Colonic mucosa (tissue), 4 donors: Measurements from ENCODE around the gene GFRA1. TPM values are rescaled to one million over a fixed set of nuclear protein-coding genes. Genes with fewer than 3 reads are reported as not detected.

Experiments
- DNase-seq: peaks from one replicate; pipeline ENCODE4 v3.0.0-alpha.2; 2020
- H3K27ac ChIP-seq: fragments of 200-600 bp; one replicate; pipeline ENCODE4 v1.8.0; 2021
- H3K27me3 ChIP-seq: fragments of 200-600 bp; one replicate; pipeline ENCODE4 v1.8.0; 2021
- H3K36me3 ChIP-seq: fragments of 200-600 bp; one replicate; pipeline ENCODE4 v1.8.0; 2021
- H3K4me1 ChIP-seq: fragments of 200-600 bp; one replicate; pipeline ENCODE4 v1.8.0; 2021; ENCODE audit warnings: mild to moderate bottlenecking
- H3K4me3 ChIP-seq: fragments of 200-600 bp; one replicate; pipeline ENCODE4 v1.8.0; 2021
- H3K9ac ChIP-seq, 2 donors: one replicate each; pipeline ENCODE4 v1.7.0; 2013; ENCODE audit warnings: control low read depth in 2 of 2, low read depth in 2 of 2, low read length in 2 of 2
- H3K9me3 ChIP-seq: fragments of 200-600 bp; one replicate; pipeline ENCODE4 v1.8.0; 2021
- intact Hi-C: fragments of 100-400 bp; cut with DNase I; formaldehyde crosslinking; loops from one replicate; pipeline ENCODE4 v1.14.1; 2022
- total RNA-seq, 2 donors: library from RNA; stranded (reverse); fragmentation: NEBNext Ultra II Directional in 1 of 2; extraction: Animal tissue kit (Norgen Biotek cat#: 25700) in 1 of 2; gene quantifications; one replicate each; pipeline ENCODE4 v1.2.1, GENCODE V29; 2021
- TF ChIP-seq, protein P1 (sequence below): fragments of 200-600 bp; IDR thresholded peaks from one replicate; pipeline ENCODE4 v1.8.0; 2022; ENCODE audit warnings: antibody characterized with exemption, mild to moderate bottlenecking
- donor health status: healthy.
- donor health status: DM: no; HTN: no; CAD: no.
- donor health status: DM: no; HTN: no; CAD: no.

Gene GFRA1
- total RNA-seq, 2 donors from 2014 or later, result 1.0 to 4.9 TPM

GRCh38 chr10:116141855-116142254 lies 131.2 kb downstream of the GFRA1 start:
- TF ChIP-seq, protein P1, sequence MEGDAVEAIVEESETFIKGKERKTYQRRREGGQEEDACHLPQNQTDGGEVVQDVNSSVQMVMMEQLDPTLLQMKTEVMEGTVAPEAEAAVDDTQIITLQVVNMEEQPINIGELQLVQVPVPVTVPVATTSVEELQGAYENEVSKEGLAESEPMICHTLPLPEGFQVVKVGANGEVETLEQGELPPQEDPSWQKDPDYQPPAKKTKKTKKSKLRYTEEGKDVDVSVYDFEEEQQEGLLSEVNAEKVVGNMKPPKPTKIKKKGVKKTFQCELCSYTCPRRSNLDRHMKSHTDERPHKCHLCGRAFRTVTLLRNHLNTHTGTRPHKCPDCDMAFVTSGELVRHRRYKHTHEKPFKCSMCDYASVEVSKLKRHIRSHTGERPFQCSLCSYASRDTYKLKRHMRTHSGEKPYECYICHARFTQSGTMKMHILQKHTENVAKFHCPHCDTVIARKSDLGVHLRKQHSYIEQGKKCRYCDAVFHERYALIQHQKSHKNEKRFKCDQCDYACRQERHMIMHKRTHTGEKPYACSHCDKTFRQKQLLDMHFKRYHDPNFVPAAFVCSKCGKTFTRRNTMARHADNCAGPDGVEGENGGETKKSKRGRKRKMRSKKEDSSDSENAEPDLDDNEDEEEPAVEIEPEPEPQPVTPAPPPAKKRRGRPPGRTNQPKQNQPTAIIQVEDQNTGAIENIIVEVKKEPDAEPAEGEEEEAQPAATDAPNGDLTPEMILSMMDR, result no peak
- DNase-seq, result no peak
- H3K4me3 ChIP-seq, result no peak overlapping the region
- H3K9ac ChIP-seq, result no peak overlapping the region
- H3K4me1 ChIP-seq, result no peaks in the 10 kb centered on the region
- H3K27me3 ChIP-seq, result no peaks in the 10 kb centered on the region
- no peak overlapping the region for H3K27ac ChIP-seq
- H3K9me3 ChIP-seq, result no peaks in the 10 kb centered on the region
- H3K36me3 ChIP-seq, result no peaks in the 10 kb centered on the region
- intact Hi-C loops, result no loop called here

GRCh38 chr10:116141246-116141645 lies 131.8 kb downstream of the GFRA1 start:
- H3K9ac ChIP-seq, result no peak overlapping the region
- no peak for DNase-seq
- no peaks in the 10 kb centered on the region for H3K9me3 ChIP-seq
- intact Hi-C loops, result no loop called here
- H3K4me1 ChIP-seq, result no peaks in the 10 kb centered on the region
- H3K4me3 ChIP-seq, result no peak overlapping the region
- TF ChIP-seq, protein P1, result no peak
- no peak overlapping the region for H3K27ac ChIP-seq
- no peaks in the 10 kb centered on the region for H3K27me3 ChIP-seq
- no peaks in the 10 kb centered on the region for H3K36me3 ChIP-seq

- TF ChIP-seq, protein P1, result no peak
- intact Hi-C loops, result no loop called here
- DNase-seq, result no peak
- Histone ChIP-seq H3K27ac (no peak overlapping the region), H3K9me3 (no peaks in the 10 kb centered on the region), H3K4me1 (no peaks in the 10 kb centered on the region), H3K36me3 (no peaks in the 10 kb centered on the region), H3K27me3 (no peaks in the 10 kb centered on the region), H3K4me3 (no peak overlapping the region), H3K9ac (no peak overlapping the region)
Measured at GRCh38 chr10:116139886-116140285, 133.1 kb downstream of the GFRA1 start.

DNA sequence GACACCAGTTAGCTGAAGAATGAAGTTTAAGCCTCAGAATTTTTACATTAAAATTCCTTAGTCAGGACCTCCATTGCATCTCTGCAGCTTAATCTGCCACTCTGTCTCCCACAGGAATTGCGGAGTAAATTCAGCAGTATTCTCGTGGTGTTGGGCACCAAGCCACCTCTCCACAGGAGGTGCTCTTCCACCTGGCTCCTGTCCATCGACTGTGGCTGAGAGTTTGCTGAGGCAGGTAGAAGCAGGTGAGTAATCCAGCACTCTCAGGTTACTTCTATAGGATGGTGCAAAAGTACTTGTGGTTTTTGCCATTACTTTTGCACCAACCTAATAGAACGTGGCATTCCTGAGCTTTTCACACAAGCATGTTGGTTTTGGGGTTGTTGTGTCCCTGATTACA lies 134.1 kb downstream of the GFRA1 start:
- DNase-seq, result no peak
- H3K9me3 ChIP-seq, result no peaks in the 10 kb centered on the region
- intact Hi-C loops, result no loop called here

GRCh38 chr10:116136261-116136660 lies 136.7 kb downstream of the GFRA1 start:
- no peak overlapping the region for H3K9ac ChIP-seq
- no peak overlapping the region for H3K4me3 ChIP-seq
- no peak overlapping the region for H3K27ac ChIP-seq
- no peaks in the 10 kb centered on the region for H3K9me3 ChIP-seq
- no peaks in the 10 kb centered on the region for H3K36me3 ChIP-seq
- no peaks in the 10 kb centered on the region for H3K27me3 ChIP-seq
- H3K4me1 ChIP-seq, result no peaks in the 10 kb centered on the region
- no peak for DNase-seq
- TF ChIP-seq, protein P1, result no peak
- intact Hi-C loops, result no loop called here

More for the DNA sequence above, 134.1 kb downstream of the GFRA1 start:
- Histone ChIP-seq H3K36me3 (no peaks in the 10 kb centered on the region), H3K4me3 (no peak overlapping the region), H3K27me3 (no peaks in the 10 kb centered on the region), H3K9ac (no peak overlapping the region), H3K27ac (no peak overlapping the region), H3K4me1 (no peaks in the 10 kb centered on the region)
- TF ChIP-seq, protein P1, result no peak

- no peaks in the 10 kb centered on the region for H3K27me3 ChIP-seq
- no peak overlapping the region for H3K27ac ChIP-seq
- H3K9me3 ChIP-seq, result no peaks in the 10 kb centered on the region
- no peak overlapping the region for H3K9ac ChIP-seq
- TF ChIP-seq, protein P1, result no peak
- no peak overlapping the region for H3K4me3 ChIP-seq
- intact Hi-C loops, result no loop called here
- no peak for DNase-seq
- no peaks in the 10 kb centered on the region for H3K4me1 ChIP-seq
- no peaks in the 10 kb centered on the region for H3K36me3 ChIP-seq
Measured at GRCh38 chr10:116134322-116134721, 138.7 kb downstream of the GFRA1 start.
